BLaER1 treated with 17β-estradiol and CSF1 and Interleukin-3, amounts not matched to agents 10 nM and 100 nM (cell line): Measurements from ENCODE around the gene AFF1.

ENCODE experiments used
- H3K27ac ChIP-seq, 11 experiments: shearing (Covaris generic); formaldehyde crosslinking; 2 replicates each; pipeline ENCODE4 v1.8.1; 2022
- H3K27me3 ChIP-seq, 11 experiments: shearing (Covaris generic); formaldehyde crosslinking; 2 replicates each; pipeline ENCODE4 v1.8.1; 2022
- H3K36me3 ChIP-seq, 11 experiments: shearing (Covaris generic); formaldehyde crosslinking; 2 replicates each; pipeline ENCODE4 v1.8.1; 2022
- H3K4me1 ChIP-seq, 10 experiments: shearing (Covaris generic); formaldehyde crosslinking; 2 replicates each; pipeline ENCODE4 v1.8.1; 2022
- H3K4me2 ChIP-seq, 11 experiments: shearing (Covaris generic); formaldehyde crosslinking; 2 replicates each; pipeline ENCODE4 v1.8.1; 2022
- H3K4me3 ChIP-seq, 10 experiments: shearing (Covaris generic); formaldehyde crosslinking; 2 replicates each; pipeline ENCODE4 v1.8.1; 2022
- H3K9ac ChIP-seq, 11 experiments: shearing (Covaris generic); formaldehyde crosslinking; 2 replicates each; pipeline ENCODE4 v1.8.1; 2022
- H3K9me3 ChIP-seq, 11 experiments: shearing (Covaris generic); formaldehyde crosslinking; replicated peaks in 1 of 11; 2 replicates each; pipeline ENCODE4 v1.8.1; 2022
- H4K20me1 ChIP-seq, 11 experiments: shearing (Covaris generic); formaldehyde crosslinking; 2 replicates each; pipeline ENCODE4 v1.8.1; 2022
- Cebpa-rat ChIP-seq, 11 experiments: shearing (Covaris generic); IDR thresholded peaks; 2 replicates each; pipeline ENCODE4 v1.8.1; 2022

Gene AFF1

DNA sequence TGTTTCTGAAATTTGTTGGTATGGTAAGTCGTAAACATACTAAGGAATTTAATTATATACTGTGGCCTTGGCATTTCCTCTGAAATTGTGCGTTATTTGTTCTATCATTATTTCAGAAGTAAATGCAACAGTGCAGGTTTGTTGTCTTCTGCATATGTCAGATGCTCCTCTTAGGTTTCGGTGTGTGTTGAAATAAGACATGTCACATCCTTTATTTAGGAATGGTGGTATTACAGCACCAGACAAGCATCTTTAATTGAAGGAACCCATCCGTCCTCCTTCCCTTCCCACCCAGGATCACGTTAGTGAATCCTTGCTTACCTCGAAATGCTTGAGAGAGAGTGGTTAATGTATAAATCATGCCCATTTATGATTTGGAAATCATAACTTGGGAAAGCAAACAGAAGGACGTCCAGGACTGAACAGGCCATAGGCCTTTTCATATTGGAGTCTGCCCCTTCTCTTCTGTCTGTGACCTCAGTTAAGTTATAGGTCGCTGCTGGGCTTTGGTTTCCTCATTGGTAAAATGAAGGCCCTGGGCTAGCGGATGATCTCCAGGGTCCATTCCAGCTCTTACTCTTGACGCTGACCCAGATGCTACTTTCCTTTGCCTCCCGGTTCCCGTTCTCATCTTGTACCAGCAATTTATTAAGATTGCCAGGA, 151.5 kb downstream of the AFF1 start:
- peaks cover 65 to 95% (median 84%) of the 10 kb centered on the region in 11 experiments for H3K36me3 ChIP-seq
- no peak overlapping the region for H3K9ac ChIP-seq
- H3K4me3 ChIP-seq: no peak overlapping the region
- no peaks in the 10 kb centered on the region for H3K9me3 ChIP-seq
- peak overlapping the region; percentile 28 to 83 (median 55) for H3K4me2 ChIP-seq
- no peak for TF ChIP-seq Cebpa-rat (IDR thresholded peaks at IDR 0.05)
- peak overlapping the region in 7 of 11 experiments; percentile 0 to 42 (median 26); a peak in 6 of 22 replicates for H3K27ac ChIP-seq
- no peaks in the 10 kb centered on the region for H3K27me3 ChIP-seq
- peaks cover 23 to 97% (median 61%) of the 10 kb centered on the region in 11 experiments; a peak in 20 of 22 replicates for H4K20me1 ChIP-seq
- H3K4me1 ChIP-seq: peaks cover 47 to 93% (median 65%) of the 10 kb centered on the region in 10 experiments

DNA sequence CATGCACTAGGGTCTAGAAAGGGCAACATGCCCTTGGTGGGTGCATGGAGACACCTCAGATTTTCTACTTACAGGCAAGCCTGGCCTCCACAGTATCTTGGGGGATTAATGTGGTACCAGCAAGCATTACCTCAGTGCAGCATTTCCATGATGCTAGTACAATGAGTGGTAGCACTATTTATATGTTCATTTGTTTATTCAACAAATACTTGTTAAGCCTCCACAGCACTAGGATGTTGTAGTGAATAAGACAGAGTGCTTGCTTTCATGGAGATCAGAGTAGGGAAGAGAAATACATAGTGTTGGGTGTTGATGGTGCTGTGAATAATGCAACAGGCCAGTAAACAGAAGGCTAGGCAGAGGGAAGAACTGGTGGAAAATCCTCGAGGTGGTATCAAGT, 152.2 kb downstream of the AFF1 start:
- Histone ChIP-seq H3K4me1 (peaks cover 43 to 93% (median 69%) of the 10 kb centered on the region in 10 experiments), H3K27ac (peak overlapping the region in 10 of 11 experiments; percentile 0 to 42 (median 21); a peak in 11 of 22 replicates), H3K9ac (no peak overlapping the region), H3K36me3 (peaks cover 71 to 96% (median 86%) of the 10 kb centered on the region in 11 experiments), H3K4me2 (peak overlapping the region; percentile 28 to 83 (median 55)), H3K4me3 (no peak overlapping the region), H3K27me3 (no peaks in the 10 kb centered on the region), H3K9me3 (no peaks in the 10 kb centered on the region), H4K20me1 (peaks cover 21 to 96% (median 53%) of the 10 kb centered on the region in 11 experiments; a peak in 20 of 22 replicates)
- TF ChIP-seq Cebpa-rat (IDR thresholded peaks at IDR 0.05): no peak

DNA sequence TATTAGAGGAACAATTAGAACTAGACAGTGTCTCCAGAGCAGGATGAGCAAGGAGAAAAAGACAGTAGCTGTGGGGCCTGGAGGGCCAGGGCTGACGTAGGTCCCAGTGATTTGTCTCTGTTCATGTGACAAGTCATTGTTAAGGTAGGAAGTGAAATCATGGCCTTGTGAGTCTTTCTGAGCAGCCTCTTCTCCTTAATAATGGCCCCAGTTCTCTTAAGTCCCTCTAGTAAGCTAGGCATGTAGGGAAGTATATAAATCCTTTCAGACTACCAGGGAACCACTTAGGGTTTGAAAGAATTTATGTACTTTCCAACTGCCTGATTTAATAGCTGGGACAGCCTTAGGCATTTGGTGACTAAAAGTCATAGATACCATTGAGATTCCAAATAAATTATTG, 152.6 kb downstream of the AFF1 start:
- no peak for TF ChIP-seq Cebpa-rat (IDR thresholded peaks at IDR 0.05)
- H3K4me3 ChIP-seq: no peak overlapping the region
- no peaks in the 10 kb centered on the region for H3K9me3 ChIP-seq
- peak overlapping the region in 9 of 11 experiments; percentile 0 to 42 (median 26); a peak in 10 of 22 replicates for H3K27ac ChIP-seq
- peaks cover 46 to 93% (median 73%) of the 10 kb centered on the region in 10 experiments for H3K4me1 ChIP-seq
- H4K20me1 ChIP-seq: peaks cover 20 to 96% (median 50%) of the 10 kb centered on the region in 11 experiments; a peak in 21 of 22 replicates
- no peaks in the 10 kb centered on the region for H3K27me3 ChIP-seq
- H3K4me2 ChIP-seq: peak overlapping the region; percentile 28 to 83 (median 55)
- H3K36me3 ChIP-seq: peaks cover 75 to 96% (median 89%) of the 10 kb centered on the region in 11 experiments
- H3K9ac ChIP-seq: no peak overlapping the region

DNA sequence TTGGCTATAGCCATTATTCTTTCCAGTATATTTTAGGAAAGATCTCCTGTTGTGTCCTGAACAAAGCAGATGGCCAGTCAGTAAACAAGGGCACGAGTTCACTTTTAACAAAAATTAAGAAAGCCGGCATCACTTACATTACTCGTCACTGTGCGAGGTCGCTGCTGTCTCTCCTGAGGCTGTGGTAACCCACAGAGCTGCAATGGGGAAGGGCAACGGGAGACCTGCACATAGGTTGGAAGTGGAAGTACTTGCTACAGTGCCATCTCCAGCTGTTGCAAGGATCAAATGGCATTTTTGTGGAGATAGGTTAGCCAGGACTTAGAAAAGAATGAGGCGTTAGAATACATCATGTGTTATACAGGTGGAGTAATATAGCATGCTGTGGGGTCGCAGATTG, 153.4 kb downstream of the AFF1 start:
- H3K9me3 ChIP-seq: no peaks in the 10 kb centered on the region
- peaks cover 19 to 96% (median 50%) of the 10 kb centered on the region in 11 experiments for H4K20me1 ChIP-seq
- H3K36me3 ChIP-seq: peaks cover 73 to 95% (median 84%) of the 10 kb centered on the region in 11 experiments
- H3K9ac ChIP-seq: no peak overlapping the region
- no peaks in the 10 kb centered on the region for H3K27me3 ChIP-seq
- no peak for TF ChIP-seq Cebpa-rat (IDR thresholded peaks at IDR 0.05)
- H3K4me3 ChIP-seq: no peak overlapping the region
- H3K4me2 ChIP-seq: peak overlapping the region; percentile 4 to 83 (median 53); a peak in 21 of 22 replicates
- 0 out of 22 replicates have a peak overlapping the region, but pooled peaks of 1 of the 11 experiments have one; percentile 37 for H3K27ac ChIP-seq
- H3K4me1 ChIP-seq: peaks cover 53 to 93% (median 80%) of the 10 kb centered on the region in 10 experiments

DNA sequence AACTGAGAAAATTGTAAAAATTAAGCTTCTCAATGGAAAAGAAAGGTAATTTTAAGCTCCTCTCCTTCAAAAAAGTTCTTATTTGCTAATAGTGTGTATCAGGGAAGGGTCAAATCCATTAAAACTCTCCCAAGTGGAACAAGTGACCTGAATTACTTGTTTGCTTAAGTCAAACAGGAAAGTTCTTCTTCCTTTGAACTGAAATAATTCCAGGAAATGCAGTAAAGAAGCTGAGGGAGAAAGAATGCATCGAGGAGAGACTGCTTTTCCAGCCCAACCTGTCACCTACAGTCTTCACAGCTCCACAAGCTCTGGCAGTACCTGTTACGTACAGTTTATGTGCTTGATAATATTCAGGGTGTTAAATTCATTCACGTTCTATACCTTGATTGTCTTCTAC, 154.6 kb downstream of the AFF1 start:
- Histone ChIP-seq H3K36me3 (peaks cover 71 to 94% (median 83%) of the 10 kb centered on the region in 11 experiments), H3K27me3 (no peaks in the 10 kb centered on the region), H3K9ac (0 out of 22 replicates have a peak overlapping the region, but pooled peaks of 1 of the 11 experiments have one; percentile 5), H3K9me3 (no peaks in the 10 kb centered on the region), H3K4me1 (peaks cover 56 to 88% (median 75%) of the 10 kb centered on the region in 10 experiments), H3K4me2 (peak overlapping the region in 4 of 11 experiments; percentile 4 to 55 (median 24); a peak in 5 of 22 replicates), H3K27ac (no peak overlapping the region; a peak in 1 of 22 replicates), H3K4me3 (no peak overlapping the region), H4K20me1 (peaks cover 24 to 96% (median 49%) of the 10 kb centered on the region in 11 experiments; a peak in 21 of 22 replicates)
- no peak for TF ChIP-seq Cebpa-rat (IDR thresholded peaks at IDR 0.05)

DNA sequence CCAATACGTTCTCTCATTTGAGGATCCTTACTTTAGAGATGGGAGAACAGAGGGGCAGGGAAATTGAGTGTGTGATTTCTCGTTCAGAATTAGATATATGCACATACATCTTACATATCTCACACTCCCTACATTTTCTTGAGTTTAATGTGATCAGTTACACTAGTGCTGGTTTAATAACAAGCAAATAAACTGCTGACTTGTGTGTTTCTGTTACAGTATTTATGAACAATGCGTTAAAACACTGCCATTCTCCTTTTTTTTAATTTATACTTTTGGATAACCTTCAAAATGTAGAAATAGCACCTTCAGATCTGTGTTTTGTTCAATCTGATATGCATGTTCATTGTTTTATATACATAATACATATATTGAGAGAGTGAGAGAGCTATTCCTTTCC, 155.5 kb downstream of the AFF1 start:
- peaks cover 55 to 82% (median 69%) of the 10 kb centered on the region in 10 experiments for H3K4me1 ChIP-seq

DNA sequence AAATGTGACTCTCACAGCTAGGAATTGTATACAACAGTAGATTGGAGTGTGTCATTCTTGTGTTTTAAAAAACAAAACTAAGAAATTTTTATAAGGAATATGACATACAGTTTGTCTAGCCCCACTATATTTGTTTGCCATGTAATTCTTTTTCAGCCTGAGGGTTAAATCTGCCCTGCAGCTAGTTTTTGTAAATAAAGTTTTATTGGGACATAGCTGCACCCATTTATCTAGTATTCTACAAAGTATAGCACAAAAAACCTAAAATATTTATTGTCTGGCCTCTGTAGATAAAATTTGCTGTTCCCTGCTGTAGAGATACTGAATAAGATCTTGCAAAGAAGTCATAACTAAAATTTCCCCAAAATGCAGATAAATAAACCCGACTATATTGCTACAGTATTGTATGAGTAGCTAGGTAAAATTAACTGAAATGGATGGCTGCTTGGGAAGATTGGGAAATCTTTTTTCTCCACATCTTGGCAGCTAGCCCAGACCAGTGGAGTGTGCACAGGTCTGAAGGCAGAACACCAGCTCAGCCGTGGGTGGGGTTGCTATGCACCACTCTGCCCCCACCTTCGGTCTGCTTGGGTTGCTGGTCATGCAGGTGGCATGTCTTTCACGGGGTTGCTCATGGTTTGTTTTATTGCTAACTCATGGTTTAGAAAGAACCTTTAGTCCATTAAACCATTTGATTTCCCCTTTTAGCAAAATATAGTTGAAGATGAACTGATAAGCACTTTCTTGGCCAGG, 157.8 kb downstream of the AFF1 start:
- H3K27me3 ChIP-seq: no peaks in the 10 kb centered on the region
- peak overlapping the region in 9 of 11 experiments; percentile 6 to 68 (median 51); a peak in 16 of 22 replicates for H3K27ac ChIP-seq
- peak overlapping the region; percentile 13 to 85 (median 50); a peak in 20 of 22 replicates for H3K4me2 ChIP-seq
- H3K9ac ChIP-seq: peak overlapping the region in 5 of 11 experiments; percentile 5 to 42 (median 9); a peak in 6 of 22 replicates
- peaks cover 71 to 95% (median 86%) of the 10 kb centered on the region in 11 experiments for H3K36me3 ChIP-seq
- peaks cover 22 to 97% (median 49%) of the 10 kb centered on the region in 11 experiments; a peak in 21 of 22 replicates for H4K20me1 ChIP-seq
- peaks cover 38 to 72% (median 59%) of the 10 kb centered on the region in 10 experiments for H3K4me1 ChIP-seq
- H3K9me3 ChIP-seq: no peaks in the 10 kb centered on the region
- H3K4me3 ChIP-seq: no peak overlapping the region
- peak in 4 of 11 experiments; percentile 14 to 32 (median 18); a peak in 1 of 22 replicates for TF ChIP-seq Cebpa-rat (IDR thresholded peaks at IDR 0.05)

More for the DNA sequence above, 155.5 kb downstream of the AFF1 start:
- no peak for TF ChIP-seq Cebpa-rat (IDR thresholded peaks at IDR 0.05)
- H3K36me3 ChIP-seq: peaks cover 72 to 94% (median 84%) of the 10 kb centered on the region in 11 experiments
- H3K4me3 ChIP-seq: no peak overlapping the region
- H4K20me1 ChIP-seq: peaks cover 21 to 96% (median 51%) of the 10 kb centered on the region in 11 experiments; a peak in 21 of 22 replicates
- H3K27me3 ChIP-seq: no peaks in the 10 kb centered on the region
- no peaks in the 10 kb centered on the region for H3K9me3 ChIP-seq
- H3K9ac ChIP-seq: no peak overlapping the region
- H3K27ac ChIP-seq: no peak overlapping the region
- 0 out of 22 replicates have a peak overlapping the region, but pooled peaks of 1 of the 11 experiments have one; percentile 3 for H3K4me2 ChIP-seq

DNA sequence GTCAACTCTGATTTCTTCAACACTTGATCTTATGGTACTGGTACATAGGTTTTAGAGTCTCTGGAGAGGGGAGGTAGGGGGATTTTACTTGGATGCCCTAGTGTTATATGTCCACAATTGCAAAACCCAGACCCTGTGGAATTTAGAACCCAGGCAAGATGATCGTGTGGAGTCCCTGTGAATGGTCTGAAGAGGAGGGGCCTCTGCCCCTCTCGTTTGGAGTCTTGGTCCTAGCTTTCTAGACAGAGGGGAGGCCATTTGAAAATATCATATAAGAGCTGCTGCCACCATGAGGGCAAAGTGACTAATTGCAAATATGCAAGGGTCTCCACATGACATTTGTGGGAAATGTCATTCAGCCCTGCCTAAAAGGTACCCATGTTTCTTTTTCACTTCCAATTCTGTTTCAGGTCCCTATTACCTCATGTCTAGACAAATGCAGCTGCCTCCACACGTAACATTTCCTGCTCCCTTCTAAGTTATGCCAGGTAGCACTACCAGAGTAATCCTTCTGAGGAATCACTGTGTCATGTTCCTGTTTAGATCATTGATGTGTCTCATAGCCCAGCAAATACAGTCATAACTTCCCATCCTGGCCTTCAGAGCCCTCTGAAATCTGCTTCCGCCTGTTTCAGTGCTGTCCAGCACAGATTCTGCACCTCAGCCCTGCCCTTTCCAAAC, 158.8 kb downstream of the AFF1 start:
- Histone ChIP-seq H3K4me3 (no peak overlapping the region), H3K4me2 (peak overlapping the region in 9 of 11 experiments; percentile 13 to 85 (median 54); a peak in 13 of 22 replicates), H3K4me1 (peaks cover 28 to 62% (median 50%) of the 10 kb centered on the region in 10 experiments), H3K36me3 (peaks cover 73 to 98% (median 88%) of the 10 kb centered on the region in 11 experiments), H3K9me3 (no peaks in the 10 kb centered on the region), H3K9ac (peak overlapping the region in 7 of 11 experiments; percentile 5 to 42 (median 22); a peak in 5 of 22 replicates), H3K27me3 (no peaks in the 10 kb centered on the region), H3K27ac (peak overlapping the region in 8 of 11 experiments; percentile 30 to 68 (median 56); a peak in 16 of 22 replicates), H4K20me1 (peaks cover 15 to 97% (median 42%) of the 10 kb centered on the region in 11 experiments; a peak in 21 of 22 replicates)
- TF ChIP-seq Cebpa-rat (IDR thresholded peaks at IDR 0.05): no peak
